K562 (cell line): ENCODE data around the gene RNASE2. TPM values are rescaled to one million over a fixed set of nuclear protein-coding genes. Genes with fewer than 3 reads are reported as not detected.

Experiments
- ATAC-seq: fragments of 200-7000 bp; cut with Tn5 transposase; 3 replicates; pipeline ENCODE4 v1.9.1; 2020; ENCODE audit warnings: moderate library complexity
- BruUV-seq: library from RNA; stranded (reverse); fragments of 400-500 nt; replicated peaks from 2 replicates; lab custom pipeline; 2021; lab: Mats Ljungman, UMichigan
- CTCF ChIA-PET: fragments of 300-600 bp; formaldehyde crosslinking; extraction: SDS; loops from one replicate; lab custom pipeline; 2021; ENCODE audit warnings: low intra/inter-chr PET ratio; lab: Yijun Ruan, JAX
- POLR2A ChIA-PET: fragments of 300-600, 350-650 bp; sonication (Branson Sonifier 250); formaldehyde crosslinking; extraction: SDS; loops from one replicate; lab custom pipeline; 2021; ENCODE audit warnings: antibody characterized with exemption, inconsistent platforms; lab: Yijun Ruan, JAX
- DNase-seq, 4 experiments: peaks; one replicate each; pipeline versions ENCODE4 v3.0.0 to v3.0.0-alpha.2; 2011 to 2018; ENCODE audit warnings: low spot score in 3 of 4, mixed read lengths in 3 of 4; ENCODE audit errors: extremely low read depth in 1 of 4
- FAIRE-seq: peaks from 2 replicates; lab custom pipeline; 2011; peaks lifted over from hg19 to GRCh38; lab: Jason Lieb, UNC
- H2AFZ ChIP-seq: 2 replicates; pipeline ENCODE4 v1.6.0; 2011; ENCODE audit warnings: low read depth, low read length, control low read depth, inconsistent platforms
- H3K27ac ChIP-seq: fragments of 200-600 bp; 3 replicates; pipeline ENCODE4 v1.8.0; 2011; ENCODE audit warnings: low read depth, mild to moderate bottlenecking, control low read depth, inconsistent platforms, low read length, moderate library complexity, mixed read lengths; ENCODE audit errors: extremely low read depth
- H3K27me3 ChIP-seq, 2 experiments: fragments of 300-600 bp in 1 of 2; 2 replicates in 1 of 2; 3 replicates in 1 of 2; pipeline versions ENCODE4 v1.6.0 to v1.8.0; 2011; ENCODE audit warnings: inconsistent platforms in 2 of 2, low read length in 2 of 2, mild to moderate bottlenecking in 1 of 2, mixed read lengths in 1 of 2, moderate library complexity in 1 of 2; ENCODE audit not compliant: control insufficient read depth in 2 of 2, insufficient read depth in 2 of 2
- H3K36me3 ChIP-seq: fragments of 300-600 bp; 3 replicates; pipeline ENCODE4 v1.8.0; 2011; ENCODE audit warnings: mild to moderate bottlenecking, low read length, inconsistent platforms; ENCODE audit not compliant: control insufficient read depth, insufficient read depth
- H3K4me1 ChIP-seq, 2 experiments: fragments of 200-600 bp in 1 of 2; replicated peaks in 1 of 2; 2 replicates in 1 of 2; 3 replicates in 1 of 2; pipeline versions ENCODE4 v1.5.1 to v1.8.0; 2011; ENCODE audit warnings: inconsistent platforms in 2 of 2, low read length in 2 of 2, mild to moderate bottlenecking in 1 of 2, mixed read lengths in 1 of 2, moderate library complexity in 1 of 2; ENCODE audit not compliant: control insufficient read depth in 2 of 2, insufficient read depth in 2 of 2
- H3K4me2 ChIP-seq: 2 replicates; pipeline ENCODE4 v1.6.1; 2011; ENCODE audit warnings: low read length, control low read depth, inconsistent platforms, mixed read lengths; ENCODE audit not compliant: insufficient read depth
- H3K4me3 ChIP-seq: fragments of 200-600 bp; sonication (generic), shearing (Covaris generic); 2 replicates; pipeline ENCODE4 v1.5.1; 2016; ENCODE audit warnings: control low read depth, inconsistent platforms
- H3K79me2 ChIP-seq: fragments of 200-600 bp; 3 replicates; pipeline ENCODE4 v1.8.0; 2011; ENCODE audit warnings: low read length, inconsistent platforms; ENCODE audit not compliant: control insufficient read depth, insufficient read depth
- H3K9ac ChIP-seq, 2 experiments: 2 replicates each; pipeline versions ENCODE4 v1.6.0 to v1.6.1; 2011; ENCODE audit warnings: low read depth in 2 of 2, low read length in 2 of 2, control low read depth in 1 of 2, inconsistent platforms in 1 of 2, mild to moderate bottlenecking in 1 of 2, mixed read lengths in 1 of 2; ENCODE audit not compliant: insufficient read depth in 1 of 2
- H3K9me1 ChIP-seq: one replicate; pipeline ENCODE4 v1.6.0; 2011; ENCODE audit warnings: inconsistent platforms, mild to moderate bottlenecking, low read length, moderate library complexity; ENCODE audit not compliant: control insufficient read depth, insufficient read depth
- H3K9me3 ChIP-seq: replicated peaks from 2 replicates; pipeline ENCODE4 v1.5.1; 2011; ENCODE audit warnings: low read depth, low read length, inconsistent platforms; ENCODE audit not compliant: control insufficient read depth, insufficient read depth
- H4K20me1 ChIP-seq: replicated peaks from 2 replicates; pipeline ENCODE4 v1.6.1; 2011; ENCODE audit warnings: low read length, inconsistent platforms, mixed read lengths; ENCODE audit not compliant: control insufficient read depth, insufficient read depth
- CBX2 ChIP-seq: fragments of 200-600 bp; sonication (generic); IDR thresholded peaks from one replicate; pipeline ENCODE4 v1.6.1; 2012; ENCODE audit warnings: mild to moderate bottlenecking, low read length, inconsistent platforms; ENCODE audit not compliant: insufficient read depth, poor library complexity, severe bottlenecking
- NFXL1 ChIP-seq: fragments of 450-650 bp; formaldehyde crosslinking; IDR thresholded peaks from 2 replicates; pipeline ENCODE4 v1.4.0; 2021; ENCODE audit warnings: mild to moderate bottlenecking
- RBM17 ChIP-seq: fragments of 200-400 bp; formaldehyde crosslinking; IDR thresholded peaks from 2 replicates; pipeline ENCODE4 v1.6.1; 2017; ENCODE audit warnings: low read depth, mild to moderate bottlenecking, low read length, borderline replicate concordance
- SMARCB1 ChIP-seq: IDR thresholded peaks from 2 replicates; pipeline ENCODE4 v1.6.1; 2011; ENCODE audit warnings: improper control_type of control experiment, low read depth; ENCODE audit not compliant: insufficient read length
- SNRNP70 ChIP-seq: fragments of 200-400 bp; formaldehyde crosslinking; optimal IDR thresholded peaks from 2 replicates; pipeline ENCODE3; 2017; ENCODE audit warnings: low read depth, low read length
- STAG1 ChIP-seq: sonication (generic); formaldehyde crosslinking; IDR thresholded peaks from 2 replicates; pipeline ENCODE4 v1.5.0; 2020; ENCODE audit warnings: missing genetic modification reagents, borderline replicate concordance
- TOE1 ChIP-seq, 2 experiments: fragments of 450-650 bp in 1 of 2; sonication (generic) in 1 of 2; formaldehyde crosslinking in 1 of 2; IDR thresholded peaks; 2 replicates each; pipeline versions ENCODE4 v1.7.1 to v1.8.0; 2016 to 2022; ENCODE audit warnings: borderline replicate concordance in 2 of 2, mild to moderate bottlenecking in 2 of 2, antibody characterized with exemption in 1 of 2, inconsistent platforms in 1 of 2, low read depth in 1 of 2, missing genetic modification reagents in 1 of 2, moderate library complexity in 1 of 2
- ZBTB7A ChIP-seq: IDR thresholded peaks from 2 replicates; pipeline ENCODE4 v1.6.1; 2011; ENCODE audit warnings: low read depth, mild to moderate bottlenecking, low read length, moderate library complexity, borderline replicate concordance; ENCODE audit not compliant: control insufficient read depth
- ZNF146 ChIP-seq: IDR thresholded peaks from one replicate; pipeline ENCODE4 v1.6.1; 2018; ENCODE audit warnings: missing compliant biosample characterization; ENCODE audit not compliant: unreplicated experiment
- ZNF431 ChIP-seq: sonication (generic); formaldehyde crosslinking; IDR thresholded peaks from 2 replicates; pipeline ENCODE4 v1.8.0; 2022; ENCODE audit warnings: mild to moderate bottlenecking, missing genetic modification reagents
- ZNF583 ChIP-seq: fragments of 250-450 bp; sonication (Bioruptor Pico); IDR thresholded peaks from 2 replicates; pipeline ENCODE4 v1.4.0; 2020
- WGBS: fragments of 100-300 bp; shearing (Covaris generic); methylation state at CpG from one replicate; pipeline ENCODE4 v1.1.6; 2016; ENCODE audit warnings: low coverage, mixed read lengths; ENCODE audit not compliant: insufficient coverage; ENCODE audit errors: missing lambda C conversion rate; 5-methylcytosine and 5-hydroxymethylcytosine counted together
- in situ Hi-C: fragments of 300-500 bp; cut with MboI; formaldehyde crosslinking; loops from 4 replicates; pipeline ENCODE4 v1.15.0; 2018; ENCODE audit warnings: inconsistent platforms, mixed read lengths
- intact Hi-C: fragments of 100-400 bp; cut with micrococcal nuclease; formaldehyde crosslinking; loops from 2 replicates; pipeline ENCODE4 v1.14.2; 2022
- polyA plus RNA-seq, 8 experiments: library from polyadenylated mRNA; depleted of rRNA in 4 of 8; stranded (reverse) in 5 of 8; unstranded in 3 of 8; fragments of >200 nt; fragmentation: Nextera tagmentation in 2 of 8; fragmentation: Illumina TruSeq in 1 of 8; extraction: Ambion mirVana in 2 of 8; extraction: Trizol in 1 of 8; gene quantifications; 2 replicates each; pipeline versions ENCODE4 v1.2.1 to v1.2.3, GENCODE V29; 2011 to 2014; ENCODE audit warnings: inconsistent platforms in 1 of 8, missing spikeins in 1 of 8
- total RNA-seq, 7 experiments: library from RNA; depleted of rRNA in 6 of 7; stranded (reverse); fragments of >200 nt in 6 of 7; fragmentation: Illumina TruSeq in 2 of 7; extraction: Trizol in 2 of 7; gene quantifications; 2 replicates each; pipeline versions ENCODE4 v1.2.1 to v1.2.3, GENCODE V29; 2011 to 2021; ENCODE audit warnings: low replicate concordance in 1 of 7
- TF ChIP-seq, protein P1 (sequence below): fragments of 450-650 bp; IDR thresholded peaks from 2 replicates; pipeline ENCODE4 v1.7.1; 2018; ENCODE audit warnings: mild to moderate bottlenecking, low read depth; ENCODE audit not compliant: partially characterized antibody

The RNASE2 gene
- total and polyA plus RNA-seq, 9 of the 15 experiments (the other 6 are each of a cell fraction or from before 2014, with no cell fraction given): not detected

GRCh38 chr14:20973501-20973900 is 18.2 kb downstream of the RNASE2 start:
- Histone ChIP-seq H3K9ac (no peak overlapping the region), H3K4me2 (no peak overlapping the region), H3K4me1 (peaks cover 0 to 10% of the 10 kb centered on the region in 2 experiments; a peak in 3 of 5 replicates), H3K9me3 (no peaks in the 10 kb centered on the region), H3K27me3 (no peaks in the 10 kb centered on the region; a peak in 2 of 5 replicates), H3K79me2 (no peaks in the 10 kb centered on the region), H3K9me1 (no peaks in the 10 kb centered on the region), H2AFZ (no peak overlapping the region), H3K4me3 (no peak overlapping the region), H3K36me3 (no peaks in the 10 kb centered on the region), H4K20me1 (no peaks in the 10 kb centered on the region), H3K27ac (no peak overlapping the region)
- no peak for FAIRE-seq
- no TSS peak for BruUV-seq
- no peak for ATAC-seq
- WGBS: 76% methylated on average over 2 of the region's 3 CpGs
- CTCF ChIA-PET: no interaction called here
- no peak for DNase-seq
- intact Hi-C loops (loop anchor here (5.0 kb wide), 1 partner anchor 101 kb away; no protein-coding TSS in a partner anchor), in situ Hi-C loops (loop anchor here (25.0 kb wide), 1 partner anchor 261 kb away; no protein-coding TSS in a partner anchor)
- POLR2A ChIA-PET: interaction anchor here (1.3 to 1.8 kb wide), 2 partner anchors 10 to 63 kb away, joined by 4 read pairs; no protein-coding TSS in a partner anchor
- TF ChIP-seq SNRNP70 (no peak), ZNF431 (CRISPR knock-in tag) (no peak), ZNF146 (CRISPR knock-in tag) (no peak), ZBTB7A (no peak), STAG1 (CRISPR knock-in tag) (no peak), ZNF583 (CRISPR knock-in tag) (no peak), NFXL1 (CRISPR knock-in tag) (no peak), CBX2 (no peak), RBM17 (no peak), TOE1 (IDR thresholded peaks at IDR 0.05; ENCODE audit: borderline replicate concordance) (no peak), TOE1 (CRISPR knock-in tag; IDR thresholded peaks at IDR 0.05; ENCODE audit: borderline replicate concordance, low read depth) (no peak), SMARCB1 (no peak)
- TF ChIP-seq, protein P1, sequence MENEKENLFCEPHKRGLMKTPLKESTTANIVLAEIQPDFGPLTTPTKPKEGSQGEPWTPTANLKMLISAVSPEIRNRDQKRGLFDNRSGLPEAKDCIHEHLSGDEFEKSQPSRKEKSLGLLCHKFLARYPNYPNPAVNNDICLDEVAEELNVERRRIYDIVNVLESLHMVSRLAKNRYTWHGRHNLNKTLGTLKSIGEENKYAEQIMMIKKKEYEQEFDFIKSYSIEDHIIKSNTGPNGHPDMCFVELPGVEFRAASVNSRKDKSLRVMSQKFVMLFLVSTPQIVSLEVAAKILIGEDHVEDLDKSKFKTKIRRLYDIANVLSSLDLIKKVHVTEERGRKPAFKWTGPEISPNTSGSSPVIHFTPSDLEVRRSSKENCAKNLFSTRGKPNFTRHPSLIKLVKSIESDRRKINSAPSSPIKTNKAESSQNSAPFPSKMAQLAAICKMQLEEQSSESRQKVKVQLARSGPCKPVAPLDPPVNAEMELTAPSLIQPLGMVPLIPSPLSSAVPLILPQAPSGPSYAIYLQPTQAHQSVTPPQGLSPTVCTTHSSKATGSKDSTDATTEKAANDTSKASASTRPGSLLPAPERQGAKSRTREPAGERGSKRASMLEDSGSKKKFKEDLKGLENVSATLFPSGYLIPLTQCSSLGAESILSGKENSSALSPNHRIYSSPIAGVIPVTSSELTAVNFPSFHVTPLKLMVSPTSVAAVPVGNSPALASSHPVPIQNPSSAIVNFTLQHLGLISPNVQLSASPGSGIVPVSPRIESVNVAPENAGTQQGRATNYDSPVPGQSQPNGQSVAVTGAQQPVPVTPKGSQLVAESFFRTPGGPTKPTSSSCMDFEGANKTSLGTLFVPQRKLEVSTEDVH: no peak
